HepG2 (cell line): ENCODE data around the gene UNC13D. TPM values are rescaled to one million over a fixed set of nuclear protein-coding genes. Genes with fewer than 3 reads are reported as not detected.

Experiments
- ATF7-NPFF ChIP-seq: sonication (generic); formaldehyde crosslinking; IDR thresholded peaks from 2 replicates; pipeline ENCODE4 v1.8.1; 2023; ENCODE audit warnings: mild to moderate bottlenecking, low read depth, missing genetic modification reagents, moderate library complexity
- HNRNPL ChIP-seq: fragments of 200-400 bp; formaldehyde crosslinking; IDR thresholded peaks from 2 replicates; pipeline ENCODE4 v1.6.1; 2017; ENCODE audit warnings: mild to moderate bottlenecking, low read depth, low read length
- ISL2 ChIP-seq: sonication (generic); formaldehyde crosslinking; IDR thresholded peaks from 2 replicates; pipeline ENCODE4 v1.5.0; 2020; ENCODE audit warnings: missing genetic modification reagents
- KDM6A ChIP-seq: IDR thresholded peaks from 2 replicates; pipeline ENCODE4 v1.6.1; 2016; ENCODE audit warnings: low read depth
- NFYC ChIP-seq: IDR thresholded peaks from 2 replicates; pipeline ENCODE4 v1.6.1; 2016; ENCODE audit warnings: missing genetic modification reagents, missing compliant biosample characterization
- NR2F6 ChIP-seq, 2 experiments: IDR thresholded peaks; 2 replicates each; pipeline ENCODE4 v1.6.1; 2016; ENCODE audit warnings: antibody characterized with exemption in 1 of 2, mild to moderate bottlenecking in 1 of 2
- POLR2A ChIP-seq, 2 experiments: IDR thresholded peaks; 2 replicates each; pipeline ENCODE4 v1.6.1; 2011; ENCODE audit warnings: low read depth in 2 of 2, low read length in 2 of 2, mild to moderate bottlenecking in 1 of 2, moderate library complexity in 1 of 2; ENCODE audit not compliant: insufficient read depth in 1 of 2
- SALL1 ChIP-seq: sonication (generic); formaldehyde crosslinking; IDR thresholded peaks from 2 replicates; pipeline ENCODE4 v1.8.0; 2022; ENCODE audit warnings: mild to moderate bottlenecking, missing genetic modification reagents
- TOPORS ChIP-seq: sonication (generic); formaldehyde crosslinking; IDR thresholded peaks from 2 replicates; pipeline ENCODE4 v1.8.0; 2023; ENCODE audit warnings: mild to moderate bottlenecking, missing genetic modification reagents
- ZMYM3 ChIP-seq: sonication (generic); formaldehyde crosslinking; IDR thresholded peaks from 2 replicates; pipeline ENCODE4 v1.5.1; 2020; ENCODE audit warnings: mild to moderate bottlenecking, missing genetic modification reagents
- ZNF354B ChIP-seq: sonication (generic); formaldehyde crosslinking; IDR thresholded peaks from 2 replicates; pipeline ENCODE4 v1.8.0; 2022; ENCODE audit warnings: mild to moderate bottlenecking, missing genetic modification reagents
- ZNF432 ChIP-seq: sonication (generic); formaldehyde crosslinking; IDR thresholded peaks from 2 replicates; pipeline ENCODE4 v1.5.0; 2020; ENCODE audit warnings: missing genetic modification reagents, mild to moderate bottlenecking, borderline replicate concordance
- ZNF546 ChIP-seq: sonication (generic); formaldehyde crosslinking; conservative IDR thresholded peaks from 2 replicates; pipeline ENCODE4 v1.8.1; 2023; ENCODE audit warnings: mild to moderate bottlenecking, missing genetic modification reagents
- ZNF577 ChIP-seq: sonication (generic); formaldehyde crosslinking; IDR thresholded peaks from 2 replicates; pipeline ENCODE4 v1.4.0; 2020; ENCODE audit warnings: mild to moderate bottlenecking, low read depth, missing genetic modification reagents, borderline replicate concordance
- ZNF614 ChIP-seq: IDR thresholded peaks from 2 replicates; pipeline ENCODE4 v1.6.1; 2018; ENCODE audit warnings: missing biosample characterization, missing genetic modification reagents, inconsistent platforms, borderline replicate concordance
- ZNF724P ChIP-seq: sonication (generic); formaldehyde crosslinking; IDR thresholded peaks from 2 replicates; pipeline ENCODE4 v1.8.0; 2022; ENCODE audit warnings: missing genetic modification reagents, borderline replicate concordance
- ZNF883 ChIP-seq: sonication (generic); formaldehyde crosslinking; IDR thresholded peaks from 2 replicates; pipeline ENCODE4 v1.5.1; 2020; ENCODE audit warnings: mild to moderate bottlenecking, missing genetic modification reagents; ENCODE audit errors: not compliant biosample characterization
- ZSCAN22 ChIP-seq: sonication (generic); formaldehyde crosslinking; IDR thresholded peaks from 2 replicates; pipeline ENCODE4 v1.4.0; 2020; ENCODE audit warnings: mild to moderate bottlenecking, missing genetic modification reagents
- polyA plus RNA-seq, 8 experiments: library from polyadenylated mRNA; depleted of rRNA in 3 of 8; stranded (reverse) in 7 of 8; unstranded in 1 of 8; fragments of >200 nt; fragmentation: Illumina TruSeq in 4 of 8; extraction: Trizol in 4 of 8; gene quantifications; 2 replicates each; pipeline versions ENCODE4 v1.2.1 to v1.2.3, GENCODE V29; 2011 to 2016; ENCODE audit warnings: low read depth in 4 of 8, missing spikeins in 1 of 8, mixed read lengths in 1 of 8; ENCODE audit not compliant: insufficient read depth in 1 of 8
- total RNA-seq, 5 experiments: library from RNA; depleted of rRNA; stranded (reverse); fragments of >200 nt; fragmentation: Illumina TruSeq; extraction: Trizol; gene quantifications; 2 replicates each; pipeline ENCODE4 v1.2.3, GENCODE V29; 2016; ENCODE audit warnings: low read depth in 1 of 5
- TF ChIP-seq, protein P1 (sequence below): sonication (generic); formaldehyde crosslinking; IDR thresholded peaks from 2 replicates; pipeline ENCODE4 v1.5.0; 2020; ENCODE audit warnings: mild to moderate bottlenecking, missing genetic modification reagents, borderline replicate concordance
- TF ChIP-seq, protein P2 (sequence below): sonication (generic); formaldehyde crosslinking; IDR thresholded peaks from 2 replicates; pipeline ENCODE4 v1.8.0; 2023; ENCODE audit warnings: mild to moderate bottlenecking, missing genetic modification reagents
- TF ChIP-seq, protein P3 (sequence below): IDR thresholded peaks from 2 replicates; pipeline ENCODE4 v1.6.1; 2016; ENCODE audit warnings: mild to moderate bottlenecking
- TF ChIP-seq, protein P4 (sequence below): sonication (generic); formaldehyde crosslinking; IDR thresholded peaks from 2 replicates; pipeline ENCODE4 v1.8.0; 2022; ENCODE audit warnings: mild to moderate bottlenecking, missing genetic modification reagents; ENCODE audit not compliant: insufficient replicate concordance

The UNC13D gene
- total and polyA plus RNA-seq, 2 of the 13 experiments (the other 11 are each of a cell fraction or from before 2014, with no cell fraction given) = 29.7 to 42.7 TPM

DNA sequence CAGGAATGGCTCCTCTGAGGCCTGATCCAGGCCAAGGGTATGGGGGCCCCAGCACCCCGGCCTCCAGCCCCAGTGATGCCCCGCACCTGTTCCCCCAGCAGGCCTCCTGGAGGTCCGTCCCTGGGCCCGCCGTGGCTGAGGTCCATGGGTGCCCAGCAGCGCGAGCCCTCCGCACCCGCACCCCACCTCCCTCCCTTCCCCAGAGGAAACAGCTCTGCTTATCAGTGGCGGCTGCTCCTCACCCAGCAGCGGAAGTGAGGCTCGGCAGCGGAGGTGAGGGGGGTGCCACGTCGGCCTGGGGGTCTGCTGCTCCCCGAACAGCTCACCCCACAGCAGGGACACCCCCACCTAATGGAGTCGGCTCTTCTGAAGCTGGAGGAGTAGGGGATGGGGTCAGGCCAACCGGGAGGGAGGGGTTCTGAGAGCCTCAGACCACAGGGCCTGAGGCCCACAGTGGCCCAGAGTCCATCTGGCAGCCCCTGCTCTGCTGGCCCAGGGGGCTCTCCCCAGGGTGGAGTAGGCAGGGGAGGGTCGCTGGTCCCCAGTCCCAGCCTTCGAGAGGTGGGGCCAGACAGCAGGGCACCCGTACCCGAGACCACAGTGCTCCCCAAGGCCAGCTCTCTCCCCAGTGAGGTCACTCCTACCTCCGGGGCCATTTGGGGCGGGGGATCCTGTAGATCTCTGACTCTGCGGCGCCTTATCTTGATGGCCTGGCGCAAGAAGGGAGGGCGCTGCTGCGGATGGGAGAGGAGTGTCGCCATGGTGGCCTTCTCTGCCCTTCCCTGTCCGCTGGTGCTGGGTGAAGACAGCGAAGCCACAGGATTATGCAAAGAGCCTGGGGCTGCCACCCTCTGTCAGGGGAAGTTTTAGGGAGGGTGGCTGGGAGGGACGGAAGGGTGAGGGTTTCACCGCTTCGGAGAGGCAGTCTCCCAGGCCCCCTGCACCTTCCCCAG is at the start of gene UNC13D (continued):
- TF ChIP-seq ZSCAN22 (CRISPR knock-in tag) = no peak; the same call in 1 of the 2 replicates
- TF ChIP-seq NFYC (CRISPR knock-in tag) = no peak
- TF ChIP-seq ZNF354B (CRISPR knock-in tag) = no peak
- peak; percentile 21; the same call in 1 of the 2 replicates for TF ChIP-seq ISL2 (CRISPR knock-in tag)
- TF ChIP-seq TOPORS (CRISPR knock-in tag) = no peak
- TF ChIP-seq ZNF577 (CRISPR knock-in tag) = 0 out of 2 replicates have a peak, but pooled peaks have one; percentile 36
- TF ChIP-seq ZNF432 (CRISPR knock-in tag) = no peak
- TF ChIP-seq, protein P1, sequence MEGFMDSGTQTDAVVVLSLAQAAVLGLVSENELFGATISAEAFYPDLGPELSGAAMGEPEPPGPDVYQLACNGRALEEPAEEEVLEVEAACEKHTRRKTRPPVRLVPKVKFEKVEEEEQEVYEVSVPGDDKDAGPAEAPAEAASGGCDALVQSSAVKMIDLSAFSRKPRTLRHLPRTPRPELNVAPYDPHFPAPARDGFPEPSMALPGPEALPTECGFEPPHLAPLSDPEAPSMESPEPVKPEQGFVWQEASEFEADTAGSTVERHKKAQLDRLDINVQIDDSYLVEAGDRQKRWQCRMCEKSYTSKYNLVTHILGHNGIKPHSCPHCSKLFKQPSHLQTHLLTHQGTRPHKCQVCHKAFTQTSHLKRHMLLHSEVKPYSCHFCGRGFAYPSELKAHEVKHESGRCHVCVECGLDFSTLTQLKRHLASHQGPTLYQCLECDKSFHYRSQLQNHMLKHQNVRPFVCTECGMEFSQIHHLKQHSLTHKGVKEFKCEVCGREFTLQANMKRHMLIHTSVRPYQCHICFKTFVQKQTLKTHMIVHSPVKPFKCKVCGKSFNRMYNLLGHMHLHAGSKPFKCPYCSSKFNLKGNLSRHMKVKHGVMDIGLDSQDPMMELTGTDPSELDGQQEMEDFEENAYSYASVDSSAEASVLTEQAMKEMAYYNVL (CRISPR knock-in tag) = no peak
- no peak for TF ChIP-seq KDM6A (CRISPR knock-in tag)
- TF ChIP-seq, protein P2, sequence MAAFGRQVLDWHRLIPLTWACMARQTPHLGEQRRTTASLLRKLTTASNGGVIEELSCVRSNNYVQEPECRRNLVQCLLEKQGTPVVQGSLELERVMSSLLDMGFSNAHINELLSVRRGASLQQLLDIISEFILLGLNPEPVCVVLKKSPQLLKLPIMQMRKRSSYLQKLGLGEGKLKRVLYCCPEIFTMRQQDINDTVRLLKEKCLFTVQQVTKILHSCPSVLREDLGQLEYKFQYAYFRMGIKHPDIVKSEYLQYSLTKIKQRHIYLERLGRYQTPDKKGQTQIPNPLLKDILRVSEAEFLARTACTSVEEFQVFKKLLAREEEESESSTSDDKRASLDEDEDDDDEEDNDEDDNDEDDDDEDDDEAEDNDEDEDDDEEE (CRISPR knock-in tag) = no peak
- TF ChIP-seq ZMYM3 = 0 out of 2 replicates have a peak, but pooled peaks have one; percentile 46
- peak; percentile 88; the same call in 1 of the 2 replicates for TF ChIP-seq ZNF724P (CRISPR knock-in tag)
- TF ChIP-seq ZNF883 (CRISPR knock-in tag) = no peak
- TF ChIP-seq, protein P3, sequence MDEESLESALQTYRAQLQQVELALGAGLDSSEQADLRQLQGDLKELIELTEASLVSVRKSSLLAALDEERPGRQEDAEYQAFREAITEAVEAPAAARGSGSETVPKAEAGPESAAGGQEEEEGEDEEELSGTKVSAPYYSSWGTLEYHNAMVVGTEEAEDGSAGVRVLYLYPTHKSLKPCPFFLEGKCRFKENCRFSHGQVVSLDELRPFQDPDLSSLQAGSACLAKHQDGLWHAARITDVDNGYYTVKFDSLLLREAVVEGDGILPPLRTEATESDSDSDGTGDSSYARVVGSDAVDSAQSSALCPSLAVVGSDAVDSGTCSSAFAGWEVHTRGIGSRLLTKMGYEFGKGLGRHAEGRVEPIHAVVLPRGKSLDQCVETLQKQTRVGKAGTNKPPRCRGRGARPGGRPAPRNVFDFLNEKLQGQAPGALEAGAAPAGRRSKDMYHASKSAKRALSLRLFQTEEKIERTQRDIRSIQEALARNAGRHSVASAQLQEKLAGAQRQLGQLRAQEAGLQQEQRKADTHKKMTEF (CRISPR knock-in tag) = peak; percentile 69
- TF ChIP-seq SALL1 (CRISPR knock-in tag) = no peak; the same call in 1 of the 2 replicates
- no peak for TF ChIP-seq ATF7-NPFF (CRISPR knock-in tag)
- TF ChIP-seq HNRNPL = 0 out of 2 replicates have a peak, but pooled peaks have one; percentile 29
- no peak; the same call in 1 of the 2 replicates for TF ChIP-seq NR2F6 (IDR thresholded peaks at IDR 0.05)
- TF ChIP-seq NR2F6 (CRISPR knock-in tag; IDR thresholded peaks at IDR 0.05) = no peak; the same call in 1 of the 2 replicates
- TF ChIP-seq ZNF614 = peak; percentile 23; the same call in 1 of the 2 replicates
- TF ChIP-seq, protein P4, sequence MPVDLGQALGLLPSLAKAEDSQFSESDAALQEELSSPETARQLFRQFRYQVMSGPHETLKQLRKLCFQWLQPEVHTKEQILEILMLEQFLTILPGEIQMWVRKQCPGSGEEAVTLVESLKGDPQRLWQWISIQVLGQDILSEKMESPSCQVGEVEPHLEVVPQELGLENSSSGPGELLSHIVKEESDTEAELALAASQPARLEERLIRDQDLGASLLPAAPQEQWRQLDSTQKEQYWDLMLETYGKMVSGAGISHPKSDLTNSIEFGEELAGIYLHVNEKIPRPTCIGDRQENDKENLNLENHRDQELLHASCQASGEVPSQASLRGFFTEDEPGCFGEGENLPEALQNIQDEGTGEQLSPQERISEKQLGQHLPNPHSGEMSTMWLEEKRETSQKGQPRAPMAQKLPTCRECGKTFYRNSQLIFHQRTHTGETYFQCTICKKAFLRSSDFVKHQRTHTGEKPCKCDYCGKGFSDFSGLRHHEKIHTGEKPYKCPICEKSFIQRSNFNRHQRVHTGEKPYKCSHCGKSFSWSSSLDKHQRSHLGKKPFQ (CRISPR knock-in tag) = peak; percentile 68
- no peak; a peak in 1 of 4 replicates for TF ChIP-seq POLR2A (IDR thresholded peaks at IDR 0.05; ENCODE audit: insufficient read depth in 1 of 2, low read depth in 2 of 2, low read length in 2 of 2)
- peak; percentile 87 for TF ChIP-seq ZNF546
